Peyer's patch (tissue), 4 donors: Measurements from ENCODE around the gene BAHCC1.

Experiments
- CTCF ChIP-seq, 6 experiments: fragments of 450-650 bp in 4 of 6; fragments of 200-600 bp in 2 of 6; sonication (generic) in 1 of 6; IDR thresholded peaks; one replicate each; pipeline ENCODE4 v1.5.1; 2017 to 2019; ENCODE audit warnings: antibody characterized with exemption in 6 of 6, mild to moderate bottlenecking in 3 of 6, moderate library complexity in 1 of 6
- POLR2A ChIP-seq, 2 donors: fragments of 450-650 bp; IDR thresholded peaks; one replicate each; pipeline ENCODE4 v1.5.1; 2017; ENCODE audit warnings: antibody characterized with exemption in 2 of 2, mild to moderate bottlenecking in 2 of 2, moderate library complexity in 2 of 2

DNA sequence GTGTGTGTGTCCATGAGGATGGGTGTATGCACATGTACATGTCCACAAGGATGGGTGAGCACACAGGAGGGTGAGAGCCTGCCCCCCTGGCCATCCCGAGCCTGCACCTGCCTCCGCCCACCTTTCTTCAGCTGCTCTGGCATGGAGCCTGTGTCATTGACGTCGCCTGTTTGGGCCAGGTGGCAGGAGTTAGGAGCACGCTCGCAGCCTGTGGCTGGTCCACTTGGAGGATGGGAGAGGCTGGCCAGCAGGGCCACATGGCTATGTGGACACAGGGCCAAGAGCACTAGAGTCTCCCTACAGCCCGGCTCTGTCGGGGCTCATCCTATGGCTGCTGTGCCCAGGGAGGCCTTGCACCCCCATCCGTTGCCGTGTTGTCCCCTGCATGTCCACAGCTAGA, 21.4 kb downstream of the BAHCC1 start:
- TF ChIP-seq CTCF (IDR thresholded peaks at IDR 0.05) (no peak), POLR2A (IDR thresholded peaks at IDR 0.05) (no peak)
